Esophagus muscularis mucosa (tissue), 4 donors: ENCODE data around the gene SLC22A17.

Experiments
- CTCF ChIP-seq, 3 experiments: fragments of 200-600 bp in 2 of 3; fragments of 450-650 bp in 1 of 3; sonication (generic) in 2 of 3; IDR thresholded peaks; one replicate each; pipeline ENCODE4 v1.5.1; 2017 to 2019; ENCODE audit warnings: antibody characterized with exemption in 3 of 3, mild to moderate bottlenecking in 2 of 3, moderate library complexity in 1 of 3
- EP300 ChIP-seq: sonication (generic); formaldehyde crosslinking; IDR thresholded peaks from one replicate; pipeline ENCODE4 v1.6.1; 2017; ENCODE audit warnings: antibody characterized with exemption
- POLR2A ChIP-seq: fragments of 450-650 bp; IDR thresholded peaks from one replicate; pipeline ENCODE4 v1.6.1; 2017; ENCODE audit warnings: antibody characterized with exemption, moderate library complexity, mild to moderate bottlenecking, low read depth
- POLR2AphosphoS5 ChIP-seq, 2 donors: sonication (generic); formaldehyde crosslinking; IDR thresholded peaks; one replicate each; pipeline ENCODE4 v1.6.1; 2017; ENCODE audit warnings: antibody characterized with exemption in 2 of 2

GRCh38 chr14:23370221-23370620 lies 17.5 kb upstream of the SLC22A17 start:
- no peak for TF ChIP-seq CTCF (IDR thresholded peaks at IDR 0.05)
- TF ChIP-seq EP300, result no peak
- no peak for TF ChIP-seq POLR2A
- no peak for TF ChIP-seq POLR2AphosphoS5 (IDR thresholded peaks at IDR 0.05)
